ENCODE data around the gene FOXN4. TPM values are rescaled to one million over a fixed set of nuclear protein-coding genes. Genes with fewer than 3 reads are reported as not detected.

The FOXN4 gene
- polyA plus RNA-seq, 4 donors: 0.03 TPM; not detected in 3

Other genes with a start within 250 kb of the FOXN4 start
- 10 to 100 TPM in 2 of 4 donors, 1 to 10 TPM in 2; 4.2 to 17.8 (median 9.9) TPM for gene ALKBH2, start 215.8 kb downstream of the FOXN4 start, polyA plus RNA-seq
- gene UNG, start 211.7 kb downstream of the FOXN4 start, polyA plus RNA-seq: 10 to 100 TPM; 11.9 to 44.4 (median 26.7) TPM
- gene ACACB, start 192.7 kb downstream of the FOXN4 start, polyA plus RNA-seq: 10 to 100 TPM in 3 of 4 donors, 1 to 10 TPM in 1; 7.0 to 40.5 (median 14.1) TPM
- 1 to 10 TPM in 1 of 4 donors, not detected in 3; 1.6 TPM for gene MYO1H, start 38.6 kb upstream of the FOXN4 start, polyA plus RNA-seq
- 10 to 100 TPM; 14.3 to 28.4 (median 19.0) TPM for gene KCTD10, start 168.0 kb upstream of the FOXN4 start, polyA plus RNA-seq
- 10 to 100 TPM; 13.0 to 33.2 (median 13.3) TPM for gene UBE3B, start 168.3 kb upstream of the FOXN4 start, polyA plus RNA-seq